Astrocyte of the spinal cord (primary cell): ENCODE measurements around the gene GJB6.
A peak's percentile ranks its signal among the peaks of the same experiment; 100 is the strongest.

Experiments
- DNase-seq: peaks from one replicate; pipeline ENCODE4 v3.0.0; 2011; ENCODE audit warnings: low read depth, low spot score
- H3K4me3 ChIP-seq: 2 replicates; pipeline ENCODE4 v1.5.1; 2011; ENCODE audit warnings: low read depth, mild to moderate bottlenecking, low read length, moderate library complexity
- in situ Hi-C: cut with HindIII; loops from 2 replicates; pipeline ENCODE4 v1.10.0; 2017; ENCODE audit warnings: low sequenced_read_pairs
- TF ChIP-seq, protein P1 (sequence below): IDR thresholded peaks from 2 replicates; pipeline ENCODE4 v1.5.1; 2012; ENCODE audit warnings: low read depth, mild to moderate bottlenecking, low read length, inconsistent platforms

Gene GJB6

DNA sequence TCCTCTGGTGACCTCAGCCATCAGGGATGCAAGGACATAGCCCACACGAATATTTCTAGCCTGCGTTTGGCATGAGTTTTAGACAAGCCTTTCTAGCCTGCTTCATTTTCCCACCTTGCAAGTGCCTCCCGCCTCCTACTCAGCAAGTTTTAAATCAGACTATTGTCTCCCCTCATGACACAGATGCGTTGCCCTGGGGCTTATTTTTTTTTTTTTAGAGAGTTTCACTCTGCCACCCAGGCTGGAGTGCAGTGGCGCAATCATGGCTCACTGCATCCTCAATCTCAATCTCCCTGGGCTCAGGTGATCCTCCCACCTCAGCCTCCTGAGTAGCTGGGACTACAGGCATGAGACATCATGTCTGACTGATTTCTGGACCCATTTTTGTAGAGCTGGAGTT, 54.0 kb downstream of the GJB6 start:
- H3K4me3 ChIP-seq, result no peak overlapping the region
- TF ChIP-seq, protein P1, sequence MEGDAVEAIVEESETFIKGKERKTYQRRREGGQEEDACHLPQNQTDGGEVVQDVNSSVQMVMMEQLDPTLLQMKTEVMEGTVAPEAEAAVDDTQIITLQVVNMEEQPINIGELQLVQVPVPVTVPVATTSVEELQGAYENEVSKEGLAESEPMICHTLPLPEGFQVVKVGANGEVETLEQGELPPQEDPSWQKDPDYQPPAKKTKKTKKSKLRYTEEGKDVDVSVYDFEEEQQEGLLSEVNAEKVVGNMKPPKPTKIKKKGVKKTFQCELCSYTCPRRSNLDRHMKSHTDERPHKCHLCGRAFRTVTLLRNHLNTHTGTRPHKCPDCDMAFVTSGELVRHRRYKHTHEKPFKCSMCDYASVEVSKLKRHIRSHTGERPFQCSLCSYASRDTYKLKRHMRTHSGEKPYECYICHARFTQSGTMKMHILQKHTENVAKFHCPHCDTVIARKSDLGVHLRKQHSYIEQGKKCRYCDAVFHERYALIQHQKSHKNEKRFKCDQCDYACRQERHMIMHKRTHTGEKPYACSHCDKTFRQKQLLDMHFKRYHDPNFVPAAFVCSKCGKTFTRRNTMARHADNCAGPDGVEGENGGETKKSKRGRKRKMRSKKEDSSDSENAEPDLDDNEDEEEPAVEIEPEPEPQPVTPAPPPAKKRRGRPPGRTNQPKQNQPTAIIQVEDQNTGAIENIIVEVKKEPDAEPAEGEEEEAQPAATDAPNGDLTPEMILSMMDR, result no peak
- no peak for DNase-seq
- in situ Hi-C loops, result loop anchor here (25.0 kb wide), 1 partner anchor 309 kb away; no protein-coding TSS in a partner anchor

DNA sequence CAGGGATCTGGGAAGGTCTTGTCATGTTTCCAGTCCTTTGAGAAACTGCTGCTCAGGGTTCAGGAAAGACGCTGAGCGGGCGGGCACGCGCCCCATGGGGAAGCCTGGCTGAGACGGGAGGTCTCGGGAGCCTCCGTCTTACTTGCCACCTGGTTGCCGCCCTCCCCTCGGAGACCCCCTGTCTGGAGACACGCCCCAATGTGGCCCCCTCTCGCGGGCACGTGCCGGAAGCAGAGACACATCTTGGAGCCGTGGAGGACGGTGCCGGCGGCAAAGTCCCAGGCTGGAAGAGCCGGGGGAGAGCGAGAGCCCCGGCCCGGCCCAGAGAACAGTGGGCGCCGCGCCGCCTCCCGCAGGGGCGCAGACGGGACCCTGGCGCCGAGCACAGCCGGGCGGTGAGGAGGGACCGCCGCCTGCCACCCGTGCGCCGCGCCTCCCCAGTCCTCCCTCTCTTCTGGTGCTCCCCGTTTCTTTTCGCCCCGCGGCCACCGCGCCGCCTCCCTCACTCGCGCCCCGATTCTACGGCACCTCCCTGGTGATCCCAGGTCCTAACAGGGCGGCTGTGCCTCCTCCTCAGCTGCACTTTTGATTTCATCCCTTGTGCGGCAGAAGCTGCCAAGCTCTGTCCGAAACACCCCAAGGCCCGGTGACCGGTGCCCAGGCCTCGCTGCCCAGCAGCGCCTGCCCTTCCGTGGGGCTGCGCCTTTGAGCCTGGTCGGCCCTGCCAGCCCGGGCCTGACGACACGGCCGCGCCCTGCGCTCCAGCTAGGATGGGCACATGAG, 54.9 kb downstream of the GJB6 start:
- DNase-seq, result no peak
- no peak overlapping the region for H3K4me3 ChIP-seq
- TF ChIP-seq, protein P1, result no peak
- in situ Hi-C loops, result loop anchor here (25.0 kb wide), 1 partner anchor 310 kb away; no protein-coding TSS in a partner anchor

GRCh38 chr13:20175907-20176652, 56.0 kb downstream of the GJB6 start:
- no peak overlapping the region for H3K4me3 ChIP-seq
- TF ChIP-seq, protein P1, result no peak
- DNase-seq, result no peak
- in situ Hi-C loops, result loop anchor here (25.0 kb wide), 1 partner anchor 311 kb away; no protein-coding TSS in a partner anchor

DNA sequence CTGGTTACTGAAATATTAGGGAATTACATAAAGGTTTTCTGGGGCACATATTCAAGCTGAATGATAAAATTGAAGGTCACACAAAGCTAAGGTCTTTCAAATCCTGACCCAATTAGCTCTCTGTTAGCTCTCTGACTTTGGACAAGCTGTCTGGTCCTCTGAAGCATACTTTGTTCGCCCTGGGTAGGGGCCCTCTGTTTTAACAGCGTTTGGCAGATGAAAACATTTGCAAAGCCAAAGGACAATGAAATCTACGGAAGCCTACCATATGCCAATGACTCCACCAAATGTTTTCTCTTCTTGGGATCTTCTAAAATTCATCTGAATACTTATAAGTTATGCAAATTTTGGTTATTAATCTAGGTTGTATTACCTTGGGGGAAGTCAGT, 56.7 kb downstream of the GJB6 start:
- no peak for DNase-seq
- TF ChIP-seq, protein P1, result no peak
- in situ Hi-C loops, result loop anchor here (25.0 kb wide), 1 partner anchor 312 kb away; no protein-coding TSS in a partner anchor
- no peak overlapping the region for H3K4me3 ChIP-seq

GRCh38 chr13:20174656-20175405, 57.3 kb downstream of the GJB6 start:
- DNase-seq, result peak; percentile 89
- in situ Hi-C loops, result loop anchor here (25.0 kb wide), 1 partner anchor 312 kb away; no protein-coding TSS in a partner anchor
- H3K4me3 ChIP-seq, result no peak overlapping the region
- TF ChIP-seq, protein P1, result no peak

DNA sequence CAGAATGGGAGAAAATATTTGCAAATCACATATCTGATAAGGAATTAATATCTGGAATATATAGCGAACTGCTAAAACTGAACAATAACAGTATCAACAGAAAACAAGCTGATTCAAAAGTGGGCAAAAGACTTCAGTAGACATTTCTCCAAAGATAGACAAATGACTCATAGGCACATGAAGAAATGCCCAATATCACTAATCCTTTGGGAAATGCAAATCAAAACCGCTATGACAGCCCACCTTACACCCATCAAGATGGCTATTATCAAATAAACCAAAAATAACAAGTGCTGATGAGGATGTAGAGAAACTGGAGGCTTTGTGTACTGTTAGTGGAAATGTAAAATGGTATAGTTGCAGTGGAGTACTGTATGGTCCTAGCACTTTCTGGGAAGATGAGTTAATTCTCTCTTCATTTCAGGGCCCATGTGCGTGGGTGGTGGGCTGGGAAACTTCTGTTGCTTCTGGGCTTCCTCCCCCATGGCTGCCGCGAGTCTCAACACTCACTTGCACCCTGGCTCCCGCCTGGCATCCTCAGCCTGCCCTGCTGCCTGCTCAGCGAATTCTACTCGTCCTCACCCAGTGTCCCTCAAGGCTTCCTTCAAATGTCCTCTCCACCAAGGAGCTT, 58.9 kb downstream of the GJB6 start:
- H3K4me3 ChIP-seq, result no peak overlapping the region
- in situ Hi-C loops, result no loop called here
- DNase-seq, result no peak
- TF ChIP-seq, protein P1, result no peak
